H1 (cell line): ENCODE measurements around the gene EEPD1. TPM values are rescaled to one million over a fixed set of nuclear protein-coding genes. Genes with fewer than 3 reads are reported as not detected.

Source experiments
- CBX8 ChIP-seq: fragments of 300-800, 300-1000 bp; sonication (generic); IDR thresholded peaks from 2 replicates; pipeline ENCODE4 v1.7.1; 2016; ENCODE audit warnings: low read depth, low read length, borderline replicate concordance
- EZH2 ChIP-seq: fragments of 200-600 bp; sonication (generic); IDR thresholded peaks from 2 replicates; pipeline ENCODE4 v1.7.1; 2012; ENCODE audit warnings: low read depth, mild to moderate bottlenecking, moderate library complexity, low read length, inconsistent platforms; ENCODE audit not compliant: severe bottlenecking
- HDAC6 ChIP-seq: IDR thresholded peaks from one replicate; pipeline ENCODE4 v1.7.1; 2012; ENCODE audit warnings: low read depth, mild to moderate bottlenecking, inconsistent platforms, low read length, moderate library complexity
- JUN ChIP-seq: IDR thresholded peaks from 2 replicates; pipeline ENCODE4 v1.6.1; 2011; ENCODE audit warnings: low read depth, mild to moderate bottlenecking, improper control_type of control experiment, low read length
- MAFK ChIP-seq: IDR thresholded peaks from 2 replicates; pipeline ENCODE4 v1.6.1; 2012; ENCODE audit warnings: low read depth, mild to moderate bottlenecking, improper control_type of control experiment, low read length
- ZNF274 ChIP-seq: IDR thresholded peaks from 2 replicates; pipeline ENCODE4 v1.7.0; 2012; ENCODE audit warnings: low read length, borderline replicate concordance; ENCODE audit errors: extremely low read depth
- polyA plus RNA-seq, 7 experiments: library from polyadenylated mRNA; depleted of rRNA in 3 of 7; stranded (reverse) in 5 of 7; unstranded in 2 of 7; fragments of >200 nt in 5 of 7; fragments of 200-250 nt in 2 of 7; gene quantifications; 1 replicate in 5 of 7; 2 replicates in 1 of 7; 4 replicates in 1 of 7; pipeline versions ENCODE4 v1.2.1 to v1.2.3, GENCODE V29; 2011 to 2013; ENCODE audit warnings: missing spikeins in 2 of 7, mixed read lengths in 2 of 7
- total RNA-seq: library from RNA; stranded (reverse); fragmentation: NEBNext Ultra II Directional; extraction: Animal tissue kit (Norgen Biotek cat#: 25700); gene quantifications from 2 replicates; pipeline ENCODE4 v1.2.1, GENCODE V29; 2021

EEPD1 gene
- total and polyA plus RNA-seq, 2 of the 8 experiments (the other 6 are each of a cell fraction or from before 2014, with no cell fraction given), result 3.1 to 7.8 TPM

- no peak for TF ChIP-seq MAFK
- TF ChIP-seq ZNF274, result no peak
- TF ChIP-seq CBX8, result no peak
- TF ChIP-seq JUN, result no peak
- no peak for TF ChIP-seq HDAC6
- TF ChIP-seq EZH2, result no peak
- TF ChIP-seq, all 59 proteins: peak for 0
Measured at GRCh38 chr7:36204044-36204663, 51.1 kb downstream of the EEPD1 start (continued).
